Peyer's patch (tissue), 4 donors: ENCODE results near the gene VMAC.

Experiments
- POLR2A ChIP-seq, 2 donors: fragments of 450-650 bp; IDR thresholded peaks; one replicate each; pipeline ENCODE4 v1.5.1; 2017; ENCODE audit warnings: antibody characterized with exemption in 2 of 2, mild to moderate bottlenecking in 2 of 2, moderate library complexity in 2 of 2
- TF ChIP-seq, protein P1 (sequence below), 6 experiments: fragments of 450-650 bp in 4 of 6; fragments of 200-600 bp in 2 of 6; sonication (generic) in 1 of 6; IDR thresholded peaks; one replicate each; pipeline ENCODE4 v1.5.1; 2017 to 2019; ENCODE audit warnings: antibody characterized with exemption in 6 of 6, mild to moderate bottlenecking in 3 of 6, moderate library complexity in 1 of 6

DNA sequence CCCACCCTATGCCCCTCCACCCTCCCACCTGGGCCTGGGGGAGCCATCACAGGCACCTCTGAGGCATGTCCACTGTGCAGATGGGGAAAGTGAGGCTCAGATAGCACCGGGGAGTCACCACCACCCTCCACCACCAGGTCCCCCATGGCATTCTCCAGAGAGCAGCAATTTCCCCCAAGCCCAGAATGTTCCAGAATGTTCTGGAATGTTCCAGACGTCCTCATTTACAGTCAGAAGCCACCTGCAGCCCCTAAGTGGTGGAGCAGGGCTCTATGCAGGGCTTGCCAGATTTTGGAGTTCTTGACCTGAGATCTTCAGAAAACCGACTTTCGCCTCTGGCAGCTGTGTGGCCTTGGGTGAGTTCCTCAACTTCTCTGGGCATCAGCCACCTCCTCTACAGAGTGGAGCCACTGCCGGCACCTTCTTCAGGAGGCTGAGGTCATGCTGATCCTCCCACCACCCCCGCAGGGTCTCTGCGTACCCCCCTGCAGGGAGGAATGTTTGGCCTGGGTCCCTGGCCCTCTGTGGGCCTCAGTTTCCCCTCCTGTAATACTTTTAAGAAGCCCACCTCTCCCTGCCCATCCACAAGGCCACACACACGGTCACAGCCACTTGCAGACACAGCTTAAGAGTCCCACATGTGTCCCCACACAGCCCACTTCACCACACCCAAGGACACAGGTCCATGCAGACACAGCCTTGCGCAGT, 40.5 kb upstream of the VMAC start:
- TF ChIP-seq, protein P1, sequence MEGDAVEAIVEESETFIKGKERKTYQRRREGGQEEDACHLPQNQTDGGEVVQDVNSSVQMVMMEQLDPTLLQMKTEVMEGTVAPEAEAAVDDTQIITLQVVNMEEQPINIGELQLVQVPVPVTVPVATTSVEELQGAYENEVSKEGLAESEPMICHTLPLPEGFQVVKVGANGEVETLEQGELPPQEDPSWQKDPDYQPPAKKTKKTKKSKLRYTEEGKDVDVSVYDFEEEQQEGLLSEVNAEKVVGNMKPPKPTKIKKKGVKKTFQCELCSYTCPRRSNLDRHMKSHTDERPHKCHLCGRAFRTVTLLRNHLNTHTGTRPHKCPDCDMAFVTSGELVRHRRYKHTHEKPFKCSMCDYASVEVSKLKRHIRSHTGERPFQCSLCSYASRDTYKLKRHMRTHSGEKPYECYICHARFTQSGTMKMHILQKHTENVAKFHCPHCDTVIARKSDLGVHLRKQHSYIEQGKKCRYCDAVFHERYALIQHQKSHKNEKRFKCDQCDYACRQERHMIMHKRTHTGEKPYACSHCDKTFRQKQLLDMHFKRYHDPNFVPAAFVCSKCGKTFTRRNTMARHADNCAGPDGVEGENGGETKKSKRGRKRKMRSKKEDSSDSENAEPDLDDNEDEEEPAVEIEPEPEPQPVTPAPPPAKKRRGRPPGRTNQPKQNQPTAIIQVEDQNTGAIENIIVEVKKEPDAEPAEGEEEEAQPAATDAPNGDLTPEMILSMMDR (IDR thresholded peaks at IDR 0.05), result no peak
- TF ChIP-seq POLR2A (IDR thresholded peaks at IDR 0.05), result no peak
